ENCODE data around the gene P2RY14. TPM values are rescaled to one million over a fixed set of nuclear protein-coding genes. Genes with fewer than 3 reads are reported as not detected.

P2RY14 gene
- total and polyA plus RNA-seq, 12 donors, result 0.17 to 2.4 (median 0.57) TPM; not detected in 1

DNA sequence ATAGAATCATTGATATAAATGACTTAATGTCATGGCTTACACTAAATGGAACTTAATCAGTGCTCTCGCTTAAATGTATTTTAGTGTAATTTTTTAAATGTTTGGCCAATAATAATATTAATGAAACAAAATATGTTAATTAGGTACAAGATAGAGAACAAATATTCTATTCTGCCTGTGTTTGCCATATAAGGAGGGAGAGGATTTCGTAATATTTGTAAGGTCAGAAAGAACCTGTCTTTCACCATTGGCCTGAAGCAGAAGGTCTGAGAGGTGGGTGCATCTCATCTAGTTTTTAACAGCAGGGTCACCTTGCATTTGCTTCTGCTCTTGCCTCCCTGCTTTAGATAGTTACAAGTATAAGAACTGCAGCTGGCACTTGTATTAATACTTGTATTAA is 35.8 kb upstream of the P2RY14 start:
- H3K27ac ChIP-seq, result no peak overlapping the region
- H3K4me3 ChIP-seq, result no peak overlapping the region
- intact Hi-C loops (cut with DNase I), result no loop called here
- H3K9me3 ChIP-seq (replicated peaks in 1 of 3), result no peaks in the 10 kb centered on the region
- TF ChIP-seq, protein P1, sequence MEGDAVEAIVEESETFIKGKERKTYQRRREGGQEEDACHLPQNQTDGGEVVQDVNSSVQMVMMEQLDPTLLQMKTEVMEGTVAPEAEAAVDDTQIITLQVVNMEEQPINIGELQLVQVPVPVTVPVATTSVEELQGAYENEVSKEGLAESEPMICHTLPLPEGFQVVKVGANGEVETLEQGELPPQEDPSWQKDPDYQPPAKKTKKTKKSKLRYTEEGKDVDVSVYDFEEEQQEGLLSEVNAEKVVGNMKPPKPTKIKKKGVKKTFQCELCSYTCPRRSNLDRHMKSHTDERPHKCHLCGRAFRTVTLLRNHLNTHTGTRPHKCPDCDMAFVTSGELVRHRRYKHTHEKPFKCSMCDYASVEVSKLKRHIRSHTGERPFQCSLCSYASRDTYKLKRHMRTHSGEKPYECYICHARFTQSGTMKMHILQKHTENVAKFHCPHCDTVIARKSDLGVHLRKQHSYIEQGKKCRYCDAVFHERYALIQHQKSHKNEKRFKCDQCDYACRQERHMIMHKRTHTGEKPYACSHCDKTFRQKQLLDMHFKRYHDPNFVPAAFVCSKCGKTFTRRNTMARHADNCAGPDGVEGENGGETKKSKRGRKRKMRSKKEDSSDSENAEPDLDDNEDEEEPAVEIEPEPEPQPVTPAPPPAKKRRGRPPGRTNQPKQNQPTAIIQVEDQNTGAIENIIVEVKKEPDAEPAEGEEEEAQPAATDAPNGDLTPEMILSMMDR (IDR thresholded peaks at IDR 0.05), result no peak
- TF ChIP-seq POLR2A (IDR thresholded peaks at IDR 0.05), result no peak
- WGBS, 4 donors, result 77 to 96% (median 93%) methylated on average over 2 of the region's 2 CpGs
- no peaks in the 10 kb centered on the region for H3K27me3 ChIP-seq
- H3K36me3 ChIP-seq (replicated peaks in 1 of 2), result no peaks in the 10 kb centered on the region
- DNase-seq, result no peak
- H3K4me1 ChIP-seq (replicated peaks in 1 of 2), result peaks cover 0 to 14% of the 10 kb centered on the region in 2 donors

DNA sequence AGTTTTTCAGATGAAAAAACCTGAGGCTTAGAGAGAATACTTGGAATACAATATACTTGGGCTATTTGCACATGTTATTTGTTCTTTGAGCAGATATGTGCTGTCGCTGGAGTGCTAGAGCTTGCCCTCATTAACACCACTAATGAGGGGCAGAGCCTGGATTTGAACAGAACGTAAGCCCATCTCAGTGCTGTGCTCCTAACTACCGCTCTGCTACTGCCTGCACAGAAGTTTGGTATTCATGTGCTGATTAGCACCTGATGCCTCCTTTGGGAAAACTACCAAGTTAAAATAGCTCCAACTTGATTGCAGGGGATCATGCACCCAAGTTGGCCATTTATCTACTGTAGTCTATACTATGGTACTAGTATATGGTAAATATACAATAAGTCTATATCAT is 34.6 kb upstream of the P2RY14 start:
- no peak for DNase-seq
- Histone ChIP-seq H3K27ac (no peak overlapping the region), H3K27me3 (no peaks in the 10 kb centered on the region), H3K4me1 (replicated peaks in 1 of 2) (peaks cover 0 to 2% of the 10 kb centered on the region in 2 donors), H3K36me3 (replicated peaks in 1 of 2) (no peaks in the 10 kb centered on the region), H3K9me3 (replicated peaks in 1 of 3) (no peaks in the 10 kb centered on the region), H3K4me3 (no peak overlapping the region)
- intact Hi-C loops (cut with DNase I), result no loop called here
- WGBS, 4 donors, result 95 to 98% (median 96%) methylated on average over 3 of the region's 3 CpGs
- no peak for TF ChIP-seq POLR2A (IDR thresholded peaks at IDR 0.05)
- TF ChIP-seq, protein P1 (IDR thresholded peaks at IDR 0.05), result no peak

DNA sequence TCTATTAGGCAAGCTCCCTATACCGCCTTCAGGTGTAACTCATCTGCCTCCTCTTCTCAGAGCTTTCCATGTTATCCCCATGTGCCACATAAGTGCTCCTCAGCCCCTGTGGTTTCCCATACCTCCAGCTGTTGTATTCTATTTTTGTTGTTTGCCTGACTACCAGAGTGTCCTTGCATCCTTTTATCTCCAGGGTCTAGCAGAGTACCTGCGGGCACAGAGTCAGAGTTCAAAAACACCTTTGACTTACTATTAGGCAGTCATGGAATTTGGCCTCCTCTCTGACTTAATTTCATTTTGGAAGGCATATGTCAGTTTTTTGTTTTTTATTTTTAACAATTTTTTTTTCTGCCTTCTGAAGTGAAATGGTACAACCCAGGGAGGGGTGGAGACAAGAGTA is 31.2 kb upstream of the P2RY14 start:
- no peaks in the 10 kb centered on the region for H3K4me1 ChIP-seq (replicated peaks in 1 of 2)
- intact Hi-C loops (cut with DNase I), result no loop called here
- TF ChIP-seq, protein P1 (IDR thresholded peaks at IDR 0.05), result no peak
- TF ChIP-seq POLR2A (IDR thresholded peaks at IDR 0.05), result no peak
- H3K9me3 ChIP-seq (replicated peaks in 1 of 3), result no peaks in the 10 kb centered on the region
- DNase-seq, result no peak
- H3K27ac ChIP-seq, result no peak overlapping the region
- H3K4me3 ChIP-seq, result no peak overlapping the region
- WGBS, 4 donors, result 95 to 98% (median 97%) methylated on average over 2 of the region's 2 CpGs
- no peaks in the 10 kb centered on the region for H3K36me3 ChIP-seq (replicated peaks in 1 of 2)
- no peaks in the 10 kb centered on the region for H3K27me3 ChIP-seq

DNA sequence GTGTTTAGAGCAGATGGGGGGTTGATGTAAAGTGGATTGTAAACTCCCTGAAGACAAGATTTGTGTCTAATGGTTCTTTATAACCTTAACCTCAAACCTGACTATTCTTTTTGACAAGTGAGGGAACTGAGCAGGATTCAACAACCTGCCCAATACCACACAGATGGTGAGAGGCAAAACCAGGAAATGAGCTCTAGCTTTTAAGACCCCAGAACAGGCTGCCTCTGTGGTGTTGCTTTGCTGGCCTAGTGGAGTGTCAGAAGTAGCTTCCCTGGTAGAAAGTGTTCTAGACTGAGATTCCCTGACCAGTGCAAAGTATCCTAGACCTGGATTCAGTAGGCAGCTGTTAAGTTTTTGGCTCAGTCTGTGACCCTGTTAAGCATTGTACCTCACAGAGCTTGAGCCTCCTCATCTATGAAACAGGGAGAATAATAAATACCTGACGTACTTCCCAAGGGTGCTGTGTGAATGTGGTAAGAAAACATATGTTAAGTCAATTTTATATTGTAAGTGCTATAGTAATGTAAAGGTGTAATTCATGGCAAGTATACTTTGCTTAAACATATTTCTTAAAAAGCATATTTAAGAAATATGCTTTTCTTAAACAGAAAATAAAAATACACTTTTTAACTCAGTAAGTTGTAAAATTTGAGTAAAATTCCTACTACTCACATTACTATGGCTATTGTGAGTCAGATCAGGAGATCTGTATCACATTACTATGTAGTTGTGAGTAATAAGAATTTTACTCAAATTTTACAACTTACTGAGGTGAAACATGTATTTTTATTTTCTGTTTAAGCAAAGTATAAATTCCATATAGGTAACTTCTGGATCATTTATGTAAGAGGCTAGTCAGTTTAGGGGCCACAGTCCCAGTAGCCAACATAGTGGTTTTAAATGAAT is 29.5 kb upstream of the P2RY14 start:
- intact Hi-C loops (cut with DNase I), result no loop called here
- TF ChIP-seq POLR2A (IDR thresholded peaks at IDR 0.05), result no peak
- TF ChIP-seq, protein P1 (IDR thresholded peaks at IDR 0.05), result no peak
- Histone ChIP-seq H3K27ac (no peak overlapping the region), H3K4me3 (no peak overlapping the region), H3K27me3 (no peaks in the 10 kb centered on the region), H3K4me1 (replicated peaks in 1 of 2) (no peaks in the 10 kb centered on the region), H3K36me3 (replicated peaks in 1 of 2) (no peaks in the 10 kb centered on the region), H3K9me3 (replicated peaks in 1 of 3) (no peaks in the 10 kb centered on the region)
- no peak for DNase-seq
- 89 to 93% (median 91%) methylated on average over 1 of the region's 1 CpG for WGBS, 4 donors
